IMR-90 (cell line): ENCODE results near the gene DLX3. TPM values are rescaled to one million over a fixed set of nuclear protein-coding genes. Genes with fewer than 3 reads are reported as not detected.
A peak's percentile ranks its signal among the peaks of the same experiment; 100 is the strongest.

ENCODE experiments used
- ATAC-seq: fragments of 200-7000 bp; cut with Tn5 transposase; 2 replicates; pipeline ENCODE4 v1.9.1; 2020; ENCODE audit warnings: low read depth, mild to moderate bottlenecking, moderate library complexity
- BruUV-seq: library from RNA; stranded (reverse); fragments of 400-500 nt; replicated peaks from 2 replicates; lab custom pipeline; 2021; lab: Mats Ljungman, UMichigan
- CTCF ChIA-PET: fragments of 300-600 bp; formaldehyde crosslinking; extraction: SDS; loops from one replicate; lab custom pipeline; 2021; ENCODE audit warnings: antibody characterized with exemption; lab: Yijun Ruan, JAX
- POLR2A ChIA-PET: fragments of 300-600 bp; sonication (Branson Sonifier 250); formaldehyde crosslinking; loops from one replicate; lab custom pipeline; 2022; ENCODE audit warnings: antibody characterized with exemption; ENCODE audit not compliant: unreplicated experiment; lab: Charles Lee
- DNase-seq: peaks from one replicate; pipeline ENCODE4 v3.0.0; 2013
- H2AFZ ChIP-seq: replicated peaks from 2 replicates; pipeline ENCODE3; 2013; ENCODE audit warnings: low read length, mild to moderate bottlenecking; ENCODE audit not compliant: poor library complexity
- H2AK5ac ChIP-seq: 2 replicates; pipeline ENCODE4 v1.6.1; 2013; ENCODE audit warnings: low read depth, low read length, inconsistent platforms
- H2AK9ac ChIP-seq: replicated peaks from 2 replicates; pipeline ENCODE3; 2013; ENCODE audit warnings: mild to moderate bottlenecking, low read depth, low read length, moderate library complexity; ENCODE audit not compliant: poor library complexity
- H2BK120ac ChIP-seq: 2 replicates; pipeline ENCODE4 v1.6.1; 2013; ENCODE audit warnings: low read depth, low read length, inconsistent platforms
- H2BK15ac ChIP-seq: 3 replicates; pipeline ENCODE4 v1.6.1; 2013; ENCODE audit warnings: low read depth, low read length, inconsistent platforms
- H2BK20ac ChIP-seq: 2 replicates; pipeline ENCODE4 v1.6.1; 2013; ENCODE audit warnings: low read depth, mild to moderate bottlenecking, inconsistent platforms, low read length, moderate library complexity
- H2BK5ac ChIP-seq: 2 replicates; pipeline ENCODE4 v1.6.1; 2013; ENCODE audit warnings: mild to moderate bottlenecking, low read depth, low read length, inconsistent platforms; ENCODE audit not compliant: poor library complexity, severe bottlenecking
- H3K14ac ChIP-seq: replicated peaks from 2 replicates; pipeline ENCODE4 v1.6.1; 2013; ENCODE audit warnings: low read depth, low read length, inconsistent platforms
- H3K18ac ChIP-seq: 2 replicates; pipeline ENCODE4 v1.6.1; 2013; ENCODE audit warnings: low read depth, low read length, control low read depth
- H3K23ac ChIP-seq: 2 replicates; pipeline ENCODE4 v1.6.1; 2013; ENCODE audit warnings: low read depth, low read length, inconsistent platforms
- H3K27ac ChIP-seq: 2 replicates; pipeline ENCODE4 v1.5.1; 2013; ENCODE audit warnings: mild to moderate bottlenecking, control low read depth, low read length; ENCODE audit not compliant: insufficient read depth
- H3K27me3 ChIP-seq: 2 replicates; pipeline ENCODE4 v1.6.1; 2013; ENCODE audit warnings: low read length; ENCODE audit not compliant: control insufficient read depth, insufficient read depth
- H3K36me3 ChIP-seq: 2 replicates; pipeline ENCODE4 v1.6.1; 2013; ENCODE audit warnings: low read length, mixed read lengths; ENCODE audit not compliant: control insufficient read depth, insufficient read depth
- H3K4ac ChIP-seq: 2 replicates; pipeline ENCODE4 v1.6.1; 2013; ENCODE audit warnings: low read depth, low read length, inconsistent platforms
- H3K4me1 ChIP-seq: 2 replicates; pipeline ENCODE4 v1.6.1; 2013; ENCODE audit warnings: low read length, mixed read lengths; ENCODE audit not compliant: control insufficient read depth, insufficient read depth
- H3K4me2 ChIP-seq: 2 replicates; pipeline ENCODE4 v1.6.1; 2013; ENCODE audit warnings: low read depth, mild to moderate bottlenecking, control low read depth, low read length, moderate library complexity
- H3K4me3 ChIP-seq: 2 replicates; pipeline ENCODE4 v1.5.1; 2013; ENCODE audit warnings: low read depth, mild to moderate bottlenecking, control low read depth, low read length, moderate library complexity; ENCODE audit not compliant: insufficient read depth
- H3K56ac ChIP-seq: 2 replicates; pipeline ENCODE4 v1.6.1; 2013; ENCODE audit warnings: low read length, inconsistent platforms; ENCODE audit not compliant: insufficient read depth; ENCODE audit errors: extremely low read depth
- H3K79me1 ChIP-seq, 2 experiments: 2 replicates each; pipeline ENCODE4 v1.6.1; 2013; ENCODE audit warnings: low read length in 2 of 2, inconsistent platforms in 1 of 2, low read depth in 1 of 2
- H3K9ac ChIP-seq: 2 replicates; pipeline ENCODE4 v1.6.1; 2013; ENCODE audit warnings: low read depth, low read length, control low read depth
- H3K9me1 ChIP-seq: 2 replicates; pipeline ENCODE4 v1.6.1; 2013; ENCODE audit warnings: low read length, inconsistent platforms; ENCODE audit not compliant: insufficient read depth
- H3K9me3 ChIP-seq: 2 replicates; pipeline ENCODE4 v1.6.1; 2013; ENCODE audit warnings: low read length; ENCODE audit not compliant: control insufficient read depth, insufficient read depth
- H4K20me1 ChIP-seq: 2 replicates; pipeline ENCODE4 v1.6.1; 2013; ENCODE audit warnings: low read length, inconsistent platforms; ENCODE audit not compliant: insufficient read depth
- H4K5ac ChIP-seq: 2 replicates; pipeline ENCODE4 v1.6.1; 2013; ENCODE audit warnings: mild to moderate bottlenecking, low read depth, low read length, control low read depth
- H4K8ac ChIP-seq, 2 experiments: 2 replicates each; pipeline ENCODE4 v1.6.1; 2013; ENCODE audit warnings: low read depth in 2 of 2, low read length in 2 of 2, control low read depth in 1 of 2, inconsistent platforms in 1 of 2
- H4K91ac ChIP-seq: 2 replicates; pipeline ENCODE4 v1.6.1; 2013; ENCODE audit warnings: low read depth, low read length, inconsistent platforms; ENCODE audit not compliant: insufficient read depth
- CHD1 ChIP-seq: IDR thresholded peaks from 2 replicates; pipeline ENCODE4 v1.6.1; 2012; ENCODE audit warnings: low read depth, low read length, improper control_type of control experiment
- ELK1 ChIP-seq: fragments of 150-350 bp; IDR thresholded peaks from 2 replicates; pipeline ENCODE4 v1.6.1; 2016; ENCODE audit warnings: low read depth, mild to moderate bottlenecking, low read length, moderate library complexity, borderline replicate concordance
- MAFK ChIP-seq: IDR thresholded peaks from 2 replicates; pipeline ENCODE4 v1.6.1; 2012; ENCODE audit warnings: low read depth, low read length, improper control_type of control experiment
- MAZ ChIP-seq: IDR thresholded peaks from 2 replicates; pipeline ENCODE4 v1.6.1; 2012; ENCODE audit warnings: low read depth, mild to moderate bottlenecking, low read length, improper control_type of control experiment, moderate library complexity, borderline replicate concordance
- MXI1 ChIP-seq: IDR thresholded peaks from 2 replicates; pipeline ENCODE4 v1.6.1; 2012; ENCODE audit warnings: low read depth, mild to moderate bottlenecking, low read length, moderate library complexity, borderline replicate concordance
- NFE2L2 ChIP-seq: fragments of 150-350 bp; IDR thresholded peaks from 2 replicates; pipeline ENCODE4 v1.6.1; 2016; ENCODE audit warnings: low read depth, mild to moderate bottlenecking, low read length
- POLR2A ChIP-seq: IDR thresholded peaks from 2 replicates; pipeline ENCODE4 v1.6.1; 2012; ENCODE audit warnings: mild to moderate bottlenecking, low read depth, low read length
- RAD21 ChIP-seq: IDR thresholded peaks from 2 replicates; pipeline ENCODE4 v1.6.1; 2012; ENCODE audit warnings: low read length, improper control_type of control experiment
- RCOR1 ChIP-seq: IDR thresholded peaks from 2 replicates; pipeline ENCODE4 v1.6.1; 2012; ENCODE audit warnings: mild to moderate bottlenecking, low read length, improper control_type of control experiment; ENCODE audit not compliant: insufficient replicate concordance
- RFX5 ChIP-seq: IDR thresholded peaks from 2 replicates; pipeline ENCODE4 v1.8.0; 2012; ENCODE audit warnings: low read depth, mild to moderate bottlenecking, low read length, moderate library complexity
- SMC3 ChIP-seq: fragments of 150-350 bp; IDR thresholded peaks from 2 replicates; pipeline ENCODE4 v1.6.1; 2016; ENCODE audit warnings: low read depth, mild to moderate bottlenecking, antibody characterized with exemption, low read length, moderate library complexity
- WGBS, 2 experiments: methylation state at CpG; one replicate each; pipeline versions ENCODE4 v1.1.5 to v1.1.7; 2013; ENCODE audit warnings: missing lambda C conversion rate in 2 of 2; ENCODE audit not compliant: insufficient read length in 1 of 2; ENCODE audit errors: extremely low coverage in 2 of 2; 5-methylcytosine and 5-hydroxymethylcytosine counted together
- dilution Hi-C: fragments of 300-500 bp; cut with HindIII; formaldehyde crosslinking; loops from one replicate; pipeline ENCODE4 v1.14.3; 2018; ENCODE audit warnings: low sequenced_read_pairs; ENCODE audit not compliant: unreplicated experiment
- in situ Hi-C: fragments of 300-500 bp; cut with MboI; formaldehyde crosslinking; loops from 3 replicates; pipeline ENCODE4 v1.14.3; 2019; ENCODE audit warnings: low sequenced_read_pairs, inconsistent platforms, mixed read lengths
- intact Hi-C: fragments of 100-400 bp; cut with micrococcal nuclease; formaldehyde crosslinking; loops from 2 replicates; pipeline ENCODE4 v1.10.0; 2022
- polyA plus RNA-seq, 3 experiments: library from polyadenylated mRNA; depleted of rRNA; stranded (reverse); fragments of >200 nt; gene quantifications; 2 replicates each; pipeline ENCODE4 v1.2.3, GENCODE V29; 2012; ENCODE audit warnings: low replicate concordance in 1 of 3
- total RNA-seq: library from RNA; depleted of rRNA; stranded (reverse); fragments of >200 nt; gene quantifications from 2 replicates; pipeline ENCODE4 v1.2.3, GENCODE V29; 2012
- TF ChIP-seq, protein P1 (sequence below): conservative IDR thresholded peaks from 2 replicates; pipeline ENCODE4 v1.5.1; 2012; ENCODE audit warnings: mild to moderate bottlenecking, low read depth, low read length, improper control_type of control experiment

The DLX3 gene
- total and polyA plus RNA-seq, 2 of the 4 experiments (the other 2 are of a cell fraction), result not detected

DNA sequence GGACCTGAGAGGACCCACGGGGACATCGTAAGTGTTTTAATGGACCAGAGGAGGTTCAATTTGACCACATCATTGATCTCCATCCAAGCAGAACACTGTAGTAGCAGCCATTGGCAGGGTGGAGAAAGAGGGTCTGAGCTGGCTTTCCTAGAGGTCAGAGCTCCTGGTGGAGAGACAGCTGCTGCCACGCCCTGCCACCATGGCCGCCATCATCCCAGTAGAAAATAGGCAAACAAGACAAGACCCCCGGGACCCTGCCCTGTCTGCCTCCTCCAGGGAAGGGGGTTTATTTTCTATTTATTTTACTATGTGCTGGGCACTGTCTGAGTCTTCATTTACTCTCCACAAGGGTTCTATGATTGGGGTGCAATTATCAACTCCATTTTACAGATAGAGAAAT lies 49.5 kb upstream of the DLX3 start:
- in situ Hi-C loops (no loop called here), intact Hi-C loops (no loop called here), dilution Hi-C loops (no loop called here)
- no peak overlapping the region for H2AFZ ChIP-seq
- H3K27me3 ChIP-seq, result no peaks in the 10 kb centered on the region
- peaks cover 0 to 20% of the 10 kb centered on the region in 2 experiments; a peak in 2 of 4 replicates for H3K79me1 ChIP-seq
- H3K9me1 ChIP-seq, result peaks cover 33% of the 10 kb centered on the region
- H3K23ac ChIP-seq, result no peak overlapping the region
- no CpG with 5 or more reads among the region's 5 CpGs for WGBS, 2 experiments
- no TSS peak for BruUV-seq
- H3K18ac ChIP-seq, result no peak overlapping the region
- no peak overlapping the region for H2BK5ac ChIP-seq
- H3K4ac ChIP-seq, result peak overlapping the region; percentile 16; the same call in 1 of the 2 replicates
- peak overlapping the region; percentile 79; the same call in 1 of the 2 replicates for H2AK5ac ChIP-seq
- H3K9me3 ChIP-seq, result no peaks in the 10 kb centered on the region
- peaks cover 17% of the 10 kb centered on the region for H3K4me1 ChIP-seq
- H2BK120ac ChIP-seq, result peak overlapping the region; percentile 28; the same call in 1 of the 2 replicates
- H4K20me1 ChIP-seq, result no peaks in the 10 kb centered on the region
- TF ChIP-seq ELK1 (no peak), RCOR1 (no peak), MAZ (no peak), RFX5 (no peak), RAD21 (no peak), SMC3 (no peak), NFE2L2 (no peak), CHD1 (no peak), MAFK (no peak), POLR2A (no peak), MXI1 (no peak)
- TF ChIP-seq, protein P1, sequence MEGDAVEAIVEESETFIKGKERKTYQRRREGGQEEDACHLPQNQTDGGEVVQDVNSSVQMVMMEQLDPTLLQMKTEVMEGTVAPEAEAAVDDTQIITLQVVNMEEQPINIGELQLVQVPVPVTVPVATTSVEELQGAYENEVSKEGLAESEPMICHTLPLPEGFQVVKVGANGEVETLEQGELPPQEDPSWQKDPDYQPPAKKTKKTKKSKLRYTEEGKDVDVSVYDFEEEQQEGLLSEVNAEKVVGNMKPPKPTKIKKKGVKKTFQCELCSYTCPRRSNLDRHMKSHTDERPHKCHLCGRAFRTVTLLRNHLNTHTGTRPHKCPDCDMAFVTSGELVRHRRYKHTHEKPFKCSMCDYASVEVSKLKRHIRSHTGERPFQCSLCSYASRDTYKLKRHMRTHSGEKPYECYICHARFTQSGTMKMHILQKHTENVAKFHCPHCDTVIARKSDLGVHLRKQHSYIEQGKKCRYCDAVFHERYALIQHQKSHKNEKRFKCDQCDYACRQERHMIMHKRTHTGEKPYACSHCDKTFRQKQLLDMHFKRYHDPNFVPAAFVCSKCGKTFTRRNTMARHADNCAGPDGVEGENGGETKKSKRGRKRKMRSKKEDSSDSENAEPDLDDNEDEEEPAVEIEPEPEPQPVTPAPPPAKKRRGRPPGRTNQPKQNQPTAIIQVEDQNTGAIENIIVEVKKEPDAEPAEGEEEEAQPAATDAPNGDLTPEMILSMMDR, result no peak
- H4K5ac ChIP-seq, result no peak overlapping the region
- H2BK15ac ChIP-seq, result no peak overlapping the region
- ChIA-PET POLR2A (no interaction called here), CTCF (no interaction called here)
- no peak overlapping the region for H3K9ac ChIP-seq
- no peaks in the 10 kb centered on the region for H3K36me3 ChIP-seq
- H3K4me2 ChIP-seq, result no peak overlapping the region
- H3K27ac ChIP-seq, result no peak overlapping the region
- no peak overlapping the region for H2BK20ac ChIP-seq
- no peak overlapping the region for H4K91ac ChIP-seq
- ATAC-seq, result no peak
- H3K14ac ChIP-seq, result no peak overlapping the region
- H3K56ac ChIP-seq, result no peak overlapping the region
- H2AK9ac ChIP-seq, result no peak overlapping the region
- H3K4me3 ChIP-seq, result no peak overlapping the region
- no peak for DNase-seq
- H4K8ac ChIP-seq, result no peak overlapping the region
